Gastroesophageal sphincter (tissue), 4 donors: Measurements from ENCODE around the gene RSF1. TPM values are rescaled to one million over a fixed set of nuclear protein-coding genes. Genes with fewer than 3 reads are reported as not detected.
A peak's percentile ranks its signal among the peaks of the same experiment; 100 is the strongest.

Experiments used
- ATAC-seq: fragments of 150-250 bp; one replicate; pipeline ENCODE4 v1.9.1; 2016; ENCODE audit warnings: mild to moderate bottlenecking, moderate library complexity
- H3K27ac ChIP-seq, 4 donors: fragments of 200-600 bp; sonication (generic) in 3 of 4; 1 replicate in 3 of 4; 2 replicates in 1 of 4; pipeline ENCODE4 v1.5.1; 2016 to 2019
- H3K27me3 ChIP-seq: fragments of 200-600 bp; sonication (generic); one replicate; pipeline ENCODE4 v1.5.1; 2019
- H3K36me3 ChIP-seq, 2 donors: fragments of 200-600 bp; sonication (generic); one replicate each; pipeline ENCODE4 v1.5.1; 2019; ENCODE audit warnings: control low read depth in 1 of 2
- H3K4me1 ChIP-seq, 3 donors: fragments of 200-600 bp; sonication (generic); 1 replicate in 2 of 3; 2 replicates in 1 of 3; pipeline ENCODE4 v1.5.1; 2016 to 2019; ENCODE audit warnings: control low read depth in 2 of 3
- H3K4me3 ChIP-seq, 2 donors: fragments of 200-600 bp; sonication (generic); one replicate each; pipeline ENCODE4 v1.5.1; 2019; ENCODE audit warnings: mild to moderate bottlenecking in 1 of 2, moderate library complexity in 1 of 2
- H3K9me3 ChIP-seq, 3 donors: fragments of 200-600 bp; sonication (generic); one replicate each; pipeline ENCODE4 v1.5.1; 2017 to 2019; ENCODE audit warnings: control low read depth in 2 of 3
- CTCF ChIP-seq, 4 experiments: fragments of 200-600 bp in 2 of 4; fragments of 450-650 bp in 2 of 4; sonication (generic) in 1 of 4; IDR thresholded peaks; one replicate each; pipeline ENCODE4 v1.5.1; 2017 to 2019; ENCODE audit warnings: antibody characterized with exemption in 4 of 4, mild to moderate bottlenecking in 2 of 4, moderate library complexity in 2 of 4
- EP300 ChIP-seq: sonication (generic); formaldehyde crosslinking; IDR thresholded peaks from one replicate; pipeline ENCODE4 v1.6.1; 2017; ENCODE audit warnings: antibody characterized with exemption, mild to moderate bottlenecking
- POLR2A ChIP-seq, 2 donors: fragments of 450-650 bp; IDR thresholded peaks; one replicate each; pipeline ENCODE4 v1.6.1; 2017; ENCODE audit warnings: antibody characterized with exemption in 2 of 2, mild to moderate bottlenecking in 2 of 2, moderate library complexity in 1 of 2
- POLR2AphosphoS5 ChIP-seq: sonication (generic); formaldehyde crosslinking; IDR thresholded peaks from one replicate; pipeline ENCODE4 v1.6.1; 2017; ENCODE audit warnings: antibody characterized with exemption
- WGBS, 2 donors: methylation state at CpG; one replicate each; pipeline ENCODE4 v1.1.5; 2018; ENCODE audit warnings: low coverage in 1 of 2; 5-methylcytosine and 5-hydroxymethylcytosine counted together
- total RNA-seq, 4 donors: library from RNA; depleted of rRNA; stranded (reverse); fragments of >200 nt; gene quantifications; one replicate each; pipeline ENCODE4 v1.1.0, GENCODE V29; 2016

The RSF1 gene
- total RNA-seq, 4 donors from 2014 or later, result 63.9 to 99.1 (median 80.8) TPM

- no peak for ATAC-seq
- TF ChIP-seq EP300 (no peak), CTCF (IDR thresholded peaks at IDR 0.05) (no peak), POLR2AphosphoS5 (no peak), POLR2A (IDR thresholded peaks at IDR 0.05) (no peak)
- Histone ChIP-seq H3K27ac (no peak overlapping the region), H3K4me1 (peaks cover 0 to 52% (median 0%) of the 10 kb centered on the region in 3 donors), H3K27me3 (no peaks in the 10 kb centered on the region), H3K4me3 (no peak overlapping the region), H3K9me3 (no peaks in the 10 kb centered on the region), H3K36me3 (peaks cover 0 to 3% of the 10 kb centered on the region in 2 donors)
Measured at GRCh38 chr11:77806415-77806814, 14.1 kb downstream of the RSF1 start.

GRCh38 chr11:77801477-77801876, 19.0 kb downstream of the RSF1 start:
- ATAC-seq, result no peak
- no peak overlapping the region for H3K4me3 ChIP-seq
- H3K36me3 ChIP-seq, result peaks cover 0 to 3% of the 10 kb centered on the region in 2 donors
- no peaks in the 10 kb centered on the region for H3K9me3 ChIP-seq
- WGBS, 2 donors, result 65% methylated on average over 2 of the region's 3 CpGs; no CpG with 5 or more reads in 1 of the 2 donors
- no peak overlapping the region for H3K27ac ChIP-seq
- peaks cover 0 to 56% (median 12%) of the 10 kb centered on the region in 3 donors for H3K4me1 ChIP-seq
- TF ChIP-seq POLR2AphosphoS5, result no peak
- no peak for TF ChIP-seq POLR2A (IDR thresholded peaks at IDR 0.05)
- no peak for TF ChIP-seq CTCF (IDR thresholded peaks at IDR 0.05)
- TF ChIP-seq EP300, result no peak
- no peaks in the 10 kb centered on the region for H3K27me3 ChIP-seq

- peaks cover 0 to 45% (median 12%) of the 10 kb centered on the region in 3 donors for H3K4me1 ChIP-seq
- no peaks in the 10 kb centered on the region for H3K27me3 ChIP-seq
- TF ChIP-seq EP300 (no peak), CTCF (IDR thresholded peaks at IDR 0.05) (no peak), POLR2A (IDR thresholded peaks at IDR 0.05) (no peak), POLR2AphosphoS5 (no peak)
- no peak for ATAC-seq
- H3K9me3 ChIP-seq, result no peaks in the 10 kb centered on the region
- peaks cover 0 to 3% of the 10 kb centered on the region in 2 donors for H3K36me3 ChIP-seq
- H3K4me3 ChIP-seq, result no peak overlapping the region
- H3K27ac ChIP-seq, result no peak overlapping the region
Measured at GRCh38 chr11:77800449-77800848, 20.1 kb downstream of the RSF1 start.

GRCh38 chr11:77799338-77799737, 21.2 kb downstream of the RSF1 start:
- H3K9me3 ChIP-seq, result no peaks in the 10 kb centered on the region
- H3K4me1 ChIP-seq, result peaks cover 0 to 34% (median 12%) of the 10 kb centered on the region in 3 donors
- H3K27me3 ChIP-seq, result no peaks in the 10 kb centered on the region
- H3K36me3 ChIP-seq, result peaks cover 0 to 3% of the 10 kb centered on the region in 2 donors
- WGBS, 2 donors, result 57 to 76% methylated on average over 3 of the region's 3 CpGs
- no peak for ATAC-seq
- peak overlapping the region in 1 of 4 donors; percentile 1 for H3K27ac ChIP-seq
- TF ChIP-seq CTCF (IDR thresholded peaks at IDR 0.05) (no peak), POLR2AphosphoS5 (no peak), POLR2A (IDR thresholded peaks at IDR 0.05) (no peak), EP300 (no peak)
- no peak overlapping the region for H3K4me3 ChIP-seq

- Histone ChIP-seq H3K9me3 (no peaks in the 10 kb centered on the region), H3K4me1 (peaks cover 0 to 13% (median 0%) of the 10 kb centered on the region in 3 donors), H3K27ac (no peak overlapping the region), H3K27me3 (no peaks in the 10 kb centered on the region), H3K36me3 (no peaks in the 10 kb centered on the region), H3K4me3 (no peak overlapping the region)
- no peak for ATAC-seq
- 88% methylated on average over 2 of the region's 2 CpGs; no CpG with 5 or more reads in 1 of the 2 donors for WGBS, 2 donors
- no peak for TF ChIP-seq EP300
- TF ChIP-seq POLR2AphosphoS5, result no peak
- TF ChIP-seq CTCF (IDR thresholded peaks at IDR 0.05), result no peak
- no peak for TF ChIP-seq POLR2A (IDR thresholded peaks at IDR 0.05)
Measured at GRCh38 chr11:77793972-77794371, 26.6 kb downstream of the RSF1 start.
